Parathyroid adenoma (tissue), 2 donors: ENCODE results near the gene LTBP2.

Experiments used
- H2AFZ ChIP-seq: fragments of 300-600 bp; sonication (generic); one replicate; pipeline ENCODE4 v1.7.0; 2017; ENCODE audit warnings: antibody characterized with exemption, mild to moderate bottlenecking
- H3K27ac ChIP-seq: fragments of 300-600 bp; sonication (generic); one replicate; pipeline ENCODE4 v1.7.0; 2017
- H3K27me3 ChIP-seq: fragments of 300-600 bp; sonication (generic); one replicate; pipeline ENCODE4 v1.7.0; 2017; ENCODE audit warnings: low read length; ENCODE audit not compliant: control insufficient read depth, insufficient read depth
- H3K36me3 ChIP-seq: fragments of 300-600 bp; sonication (generic); one replicate; pipeline ENCODE4 v1.7.0; 2017; ENCODE audit warnings: low read length; ENCODE audit not compliant: control insufficient read depth, insufficient read depth
- H3K4me1 ChIP-seq: fragments of 300-600 bp; sonication (generic); one replicate; pipeline ENCODE4 v1.7.0; 2017; ENCODE audit warnings: control low read depth
- H3K4me2 ChIP-seq: fragments of 300-600 bp; sonication (generic); one replicate; pipeline ENCODE4 v1.7.0; 2017; ENCODE audit warnings: low read length
- H3K4me3 ChIP-seq: fragments of 300-600 bp; sonication (generic); one replicate; pipeline ENCODE4 v1.7.0; 2017; ENCODE audit warnings: low read depth, low read length
- H3K79me2 ChIP-seq: fragments of 300-600 bp; sonication (generic); one replicate; pipeline ENCODE4 v1.7.0; 2017; ENCODE audit warnings: control low read depth
- H3K9ac ChIP-seq: fragments of 300-600 bp; sonication (generic); one replicate; pipeline ENCODE4 v1.7.0; 2017; ENCODE audit warnings: mild to moderate bottlenecking
- H3K9me3 ChIP-seq: fragments of 300-600 bp; sonication (generic); one replicate; pipeline ENCODE4 v1.7.0; 2017; ENCODE audit warnings: low read length; ENCODE audit not compliant: control insufficient read depth
- TF ChIP-seq, protein P1 (sequence below): fragments of 300-600 bp; sonication (generic); IDR thresholded peaks from one replicate; pipeline ENCODE4 v1.7.0; 2017; ENCODE audit warnings: antibody characterized with exemption, mild to moderate bottlenecking
- donor health status: primary hyperparathyroidism.

Gene LTBP2

DNA sequence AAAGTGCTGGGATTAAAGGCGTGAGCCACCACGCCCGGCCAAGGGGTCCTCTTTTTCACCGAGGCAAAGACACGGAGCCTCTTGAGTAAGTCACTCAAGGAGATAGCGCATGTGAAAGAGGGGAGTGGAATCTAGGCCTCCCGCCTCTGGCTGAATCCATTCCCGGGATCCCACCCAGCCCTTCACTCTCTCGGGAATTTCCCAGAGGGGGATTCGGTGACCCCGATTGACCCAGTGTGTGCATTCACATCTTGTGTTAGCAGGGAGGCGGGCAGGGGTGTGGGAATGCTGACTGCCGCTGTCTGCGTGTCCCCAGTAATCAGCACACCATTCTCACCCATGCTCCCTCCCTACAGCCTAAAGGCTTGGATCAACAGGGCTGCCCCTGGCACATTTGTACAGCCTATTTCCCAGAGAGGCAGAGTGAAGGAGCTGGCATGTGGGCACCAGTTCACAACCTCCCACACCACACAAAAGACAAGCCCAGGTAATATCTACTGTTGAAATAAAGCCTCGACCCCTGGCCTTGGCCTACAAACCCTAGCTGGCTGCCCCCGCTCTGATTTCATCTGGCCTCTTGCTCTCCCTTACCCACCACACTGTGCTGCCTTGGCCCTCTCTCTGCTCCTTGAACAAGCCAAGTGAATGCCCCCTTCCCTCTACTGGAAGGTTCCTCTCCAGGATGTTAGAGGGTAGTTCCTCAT lies 1.3 kb upstream of the LTBP2 start:
- Histone ChIP-seq H3K4me2 (no peak overlapping the region), H3K79me2 (no peaks in the 10 kb centered on the region), H3K4me1 (no peaks in the 10 kb centered on the region), H3K4me3 (no peak overlapping the region), H2AFZ (no peak overlapping the region), H3K27me3 (peaks cover 5% of the 10 kb centered on the region), H3K27ac (no peak overlapping the region), H3K9me3 (no peaks in the 10 kb centered on the region), H3K36me3 (no peaks in the 10 kb centered on the region), H3K9ac (no peak overlapping the region)
- TF ChIP-seq, protein P1, sequence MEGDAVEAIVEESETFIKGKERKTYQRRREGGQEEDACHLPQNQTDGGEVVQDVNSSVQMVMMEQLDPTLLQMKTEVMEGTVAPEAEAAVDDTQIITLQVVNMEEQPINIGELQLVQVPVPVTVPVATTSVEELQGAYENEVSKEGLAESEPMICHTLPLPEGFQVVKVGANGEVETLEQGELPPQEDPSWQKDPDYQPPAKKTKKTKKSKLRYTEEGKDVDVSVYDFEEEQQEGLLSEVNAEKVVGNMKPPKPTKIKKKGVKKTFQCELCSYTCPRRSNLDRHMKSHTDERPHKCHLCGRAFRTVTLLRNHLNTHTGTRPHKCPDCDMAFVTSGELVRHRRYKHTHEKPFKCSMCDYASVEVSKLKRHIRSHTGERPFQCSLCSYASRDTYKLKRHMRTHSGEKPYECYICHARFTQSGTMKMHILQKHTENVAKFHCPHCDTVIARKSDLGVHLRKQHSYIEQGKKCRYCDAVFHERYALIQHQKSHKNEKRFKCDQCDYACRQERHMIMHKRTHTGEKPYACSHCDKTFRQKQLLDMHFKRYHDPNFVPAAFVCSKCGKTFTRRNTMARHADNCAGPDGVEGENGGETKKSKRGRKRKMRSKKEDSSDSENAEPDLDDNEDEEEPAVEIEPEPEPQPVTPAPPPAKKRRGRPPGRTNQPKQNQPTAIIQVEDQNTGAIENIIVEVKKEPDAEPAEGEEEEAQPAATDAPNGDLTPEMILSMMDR: no peak

DNA sequence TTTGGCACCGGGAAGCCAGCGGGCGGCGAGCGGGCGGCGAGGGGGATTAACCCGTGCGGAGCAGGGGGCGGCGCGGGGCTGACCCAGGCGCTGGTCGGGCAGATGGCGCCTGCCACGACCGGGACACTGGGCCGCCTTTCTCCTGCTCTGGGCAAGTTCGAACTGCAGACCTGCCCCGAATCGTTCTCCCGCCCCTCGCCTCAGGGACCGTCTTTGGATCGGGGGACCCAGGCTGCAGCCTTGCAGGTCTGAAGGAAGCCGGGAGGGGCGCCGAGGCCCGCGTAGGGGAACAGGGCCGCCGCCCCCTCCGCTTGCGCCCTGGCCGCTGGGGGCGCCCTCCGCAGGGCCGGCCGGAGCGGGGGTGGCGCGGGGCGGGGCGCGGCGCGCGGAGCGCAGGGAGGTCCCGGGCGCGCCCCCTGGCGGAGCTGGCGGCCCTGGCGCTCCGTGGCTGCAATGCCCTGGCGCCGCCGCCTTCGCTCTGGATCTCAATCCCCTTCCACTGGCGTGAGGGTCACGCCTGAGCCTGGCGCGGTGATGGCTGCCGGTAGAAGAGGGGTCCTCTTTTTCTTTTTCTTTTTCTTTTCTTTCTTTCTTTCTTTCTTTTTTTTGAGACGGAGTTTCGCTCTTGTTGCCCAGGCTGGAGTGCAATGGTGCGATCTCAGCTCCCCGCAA lies 449 bp upstream of the LTBP2 start:
- H3K4me3 ChIP-seq: peak overlapping the region; percentile 60
- peak overlapping the region; percentile 91 for H3K4me2 ChIP-seq
- no peaks in the 10 kb centered on the region for H3K79me2 ChIP-seq
- peaks cover 5% of the 10 kb centered on the region for H3K27me3 ChIP-seq
- TF ChIP-seq, protein P1: peak; percentile 50
- H3K27ac ChIP-seq: no peak overlapping the region
- H2AFZ ChIP-seq: peak overlapping the region; percentile 82
- H3K36me3 ChIP-seq: no peaks in the 10 kb centered on the region
- no peak overlapping the region for H3K9ac ChIP-seq
- H3K4me1 ChIP-seq: no peaks in the 10 kb centered on the region
- H3K9me3 ChIP-seq: no peaks in the 10 kb centered on the region

DNA sequence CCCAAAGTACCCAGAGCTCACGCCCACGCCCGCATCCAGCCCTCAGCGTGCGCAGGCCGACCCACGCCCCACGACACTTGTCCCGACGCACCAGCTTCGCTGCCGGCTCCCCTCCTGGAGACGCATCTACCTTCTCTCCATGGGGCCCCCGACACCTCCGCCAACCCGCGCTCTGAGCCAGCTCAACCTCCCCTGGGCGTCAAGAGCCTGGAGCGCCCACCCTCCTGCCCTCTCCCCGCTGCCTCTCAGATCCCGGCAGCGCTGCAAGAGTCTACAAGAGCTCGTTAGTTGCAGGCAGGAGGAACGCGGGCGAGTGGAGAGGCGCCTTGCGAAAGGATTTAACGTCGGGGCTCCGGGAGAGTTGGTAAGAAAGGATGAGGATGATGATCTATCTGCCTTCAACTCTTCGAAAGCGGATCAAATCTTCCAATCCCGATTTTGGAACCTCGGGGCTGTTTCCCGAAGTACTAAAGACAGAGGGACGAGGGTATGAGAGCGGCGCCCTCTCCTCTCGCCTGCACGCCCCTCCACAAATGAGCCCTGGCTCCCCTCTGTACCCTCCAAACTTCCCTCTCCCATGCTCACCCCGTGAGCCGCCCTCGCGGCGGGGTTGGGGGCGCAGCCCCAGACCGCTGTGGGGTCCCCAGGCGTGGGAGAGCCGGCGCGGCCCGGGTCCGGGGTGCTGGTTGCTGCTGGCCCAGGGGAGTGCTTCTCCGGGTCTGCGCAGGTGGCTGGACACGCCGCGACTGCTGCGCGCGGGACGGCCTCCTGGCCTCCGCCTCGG lies 979 bp downstream of the LTBP2 start:
- Histone ChIP-seq H3K36me3 (no peaks in the 10 kb centered on the region), H3K79me2 (no peaks in the 10 kb centered on the region), H3K9ac (no peak overlapping the region), H3K27me3 (peaks cover 5% of the 10 kb centered on the region), H3K4me3 (peak overlapping the region; percentile 60), H3K9me3 (no peaks in the 10 kb centered on the region), H3K4me2 (peak overlapping the region; percentile 91), H2AFZ (peak overlapping the region; percentile 82), H3K4me1 (no peaks in the 10 kb centered on the region), H3K27ac (no peak overlapping the region)
- TF ChIP-seq, protein P1: no peak

DNA sequence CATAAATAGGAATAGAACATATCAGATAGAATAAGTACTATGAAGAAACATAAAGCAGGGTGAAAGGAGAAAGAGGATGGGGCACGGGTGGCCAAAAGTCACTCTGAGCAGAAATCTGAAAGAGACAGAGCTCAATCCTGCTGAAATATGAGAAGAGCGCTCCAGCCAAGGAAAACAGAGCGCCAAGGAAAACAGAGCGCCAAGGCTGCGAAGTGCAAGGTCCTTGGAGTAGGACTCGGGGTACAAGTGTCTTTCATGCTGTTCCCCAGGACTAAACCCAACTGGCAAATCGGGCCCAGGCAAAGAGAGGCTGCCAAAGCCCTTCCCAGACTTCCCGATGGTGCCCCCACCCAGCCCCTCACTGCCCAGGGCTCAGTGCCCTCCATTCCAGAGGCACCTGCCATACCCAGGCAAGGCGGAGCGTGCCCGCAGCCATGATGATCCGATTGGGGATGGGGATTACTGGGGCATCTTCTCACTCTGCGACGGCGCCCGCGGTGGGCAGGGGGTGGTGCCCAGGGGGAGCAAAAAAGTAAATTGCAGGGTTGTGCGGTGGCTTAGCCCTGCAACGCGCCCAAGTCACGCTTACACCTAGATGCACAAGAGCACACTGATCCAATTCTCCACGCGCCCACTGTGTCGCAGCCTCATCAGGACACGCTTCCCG lies 1.7 kb downstream of the LTBP2 start:
- Histone ChIP-seq H3K79me2 (no peaks in the 10 kb centered on the region), H3K9ac (no peak overlapping the region), H2AFZ (no peak overlapping the region), H3K4me3 (peak overlapping the region; percentile 60), H3K27me3 (peaks cover 5% of the 10 kb centered on the region), H3K4me2 (peak overlapping the region; percentile 91), H3K36me3 (no peaks in the 10 kb centered on the region), H3K9me3 (no peaks in the 10 kb centered on the region), H3K4me1 (peaks cover 2% of the 10 kb centered on the region), H3K27ac (no peak overlapping the region)
- TF ChIP-seq, protein P1: no peak
